ENCODE measurements around the gene MBL2.
A peak's percentile ranks its signal among the peaks of the same experiment; 100 is the strongest.

MBL2 gene

GRCh38 chr10:52741851-52742250 is 30.7 kb downstream of the MBL2 start (continued):
- TF ChIP-seq ZBTB10 (tag by site-specific recombination; IDR thresholded peaks at IDR 0.05) (no peak), KLF1 (tag by site-specific recombination; IDR thresholded peaks at IDR 0.05) (no peak), ZBTB7A (tag by site-specific recombination; IDR thresholded peaks at IDR 0.05; ENCODE audit: low read depth) (no peak), ZNF148 (tag by site-specific recombination; IDR thresholded peaks at IDR 0.05; ENCODE audit: borderline replicate concordance) (no peak), YY2 (tag by site-specific recombination; IDR thresholded peaks at IDR 0.05) (no peak), PRDM6 (tag by site-specific recombination; IDR thresholded peaks at IDR 0.05) (no peak), FEZF1 (tag by site-specific recombination; IDR thresholded peaks at IDR 0.05) (no peak), ZBTB6 (tag by site-specific recombination; IDR thresholded peaks at IDR 0.05) (no peak), SCRT1 (tag by site-specific recombination; IDR thresholded peaks at IDR 0.05; ENCODE audit: borderline replicate concordance) (no peak), PRDM1 (tag by site-specific recombination; IDR thresholded peaks at IDR 0.05) (no peak), ZBTB26 (tag by site-specific recombination; optimal IDR thresholded peaks at IDR 0.05) (no peak), ZNF214 (tag by site-specific recombination; IDR thresholded peaks at IDR 0.05; ENCODE audit: borderline replicate concordance) (no peak), ZNF350 (tag by site-specific recombination; IDR thresholded peaks at IDR 0.05) (no peak)

GRCh38 chr10:52740913-52741675 is 31.5 kb downstream of the MBL2 start:
- TF ChIP-seq ZNF654 (tag by site-specific recombination; IDR thresholded peaks at IDR 0.05; ENCODE audit: low read depth) (peak; percentile 61), BCL6B (tag by site-specific recombination; IDR thresholded peaks at IDR 0.05) (no peak), ZXDB (tag by site-specific recombination; IDR thresholded peaks at IDR 0.05) (no peak), ZNF426 (tag by site-specific recombination; IDR thresholded peaks at IDR 0.05) (no peak), ZNF398 (tag by site-specific recombination; IDR thresholded peaks at IDR 0.05) (no peak)
- no peaks in the 10 kb centered on the region for H3K4me1 ChIP-seq (ENCODE audit: control insufficient read depth, insufficient read depth, low read length)
- POLR2A ChIA-PET: no interaction called here

More at GRCh38 chr10:52740913-52741675, 31.5 kb downstream of the MBL2 start:
- H3K9me3 ChIP-seq (ENCODE audit: control insufficient read depth, insufficient read depth, low read depth, low read length): no peaks in the 10 kb centered on the region
- CTCF ChIA-PET: interaction anchor here (0.6 to 4.0 kb wide), 20 partner anchors 9 to 1894 kb away, joined by 3 to 67 read pairs (median 3); no protein-coding TSS in a partner anchor
- H3K36me3 ChIP-seq (ENCODE audit: control insufficient read depth in 2 of 2, insufficient read depth in 1 of 2, low read length in 2 of 2): no peaks in the 10 kb centered on the region
- H3K27ac ChIP-seq (ENCODE audit: extremely low read depth, low read depth, low read length): no peak overlapping the region
- no peak overlapping the region for H3K4me3 ChIP-seq (ENCODE audit: low read depth, low read length)

All from HEK293 (cell line).